ENCODE measurements around the gene ABCB1.

GRCh38 chr7:87518735-87519134 lies 81.9 kb downstream of the ABCB1 start:
- TF ChIP-seq POLR2A (IDR thresholded peaks at IDR 0.05; ENCODE audit: low read length) (no peak), GATA1 (IDR thresholded peaks at IDR 0.05; ENCODE audit: low read depth, low read length) (no peak)

Data from erythroblast (primary cell).